Measurements from ENCODE around the gene TLCD3B. TPM values are rescaled to one million over a fixed set of nuclear protein-coding genes. Genes with fewer than 3 reads are reported as not detected.

The TLCD3B gene
- polyA plus RNA-seq, 1 donor from 2014 or later: 18.9 TPM

- Histone ChIP-seq H3K27ac (ENCODE audit: low read length) (no peak overlapping the region), H3K79me2 (replicated peaks; ENCODE audit: insufficient read depth, low read length) (peaks cover 7% of the 10 kb centered on the region), H3K4me3 (ENCODE audit: low read length) (no peak overlapping the region), H3F3A (ENCODE audit: insufficient read depth, low read length, poor library complexity, severe bottlenecking) (no peaks in the 10 kb centered on the region), H3K9ac (ENCODE audit: low read length) (no peak overlapping the region), H3K27me3 (ENCODE audit: insufficient read depth, low read depth, low read length) (no peaks in the 10 kb centered on the region), H4K20me1 (ENCODE audit: insufficient read depth) (no peaks in the 10 kb centered on the region), H3K9me2 (ENCODE audit: insufficient read depth, low read length) (no peaks in the 10 kb centered on the region), H3K4me2 (ENCODE audit: low read length) (no peak overlapping the region), H3K9me3 (ENCODE audit: low read length) (no peaks in the 10 kb centered on the region), H3K36me3 (ENCODE audit: insufficient read depth, low read length) (no peaks in the 10 kb centered on the region), H2AFZ (ENCODE audit: low read depth, low read length) (no peak overlapping the region)
- TF ChIP-seq SMC3 (conservative IDR thresholded peaks at IDR 0.05; ENCODE audit: poor library complexity) (no peak), EP300 (conservative IDR thresholded peaks at IDR 0.05; ENCODE audit: poor library complexity, severe bottlenecking) (no peak), RAD21 (conservative IDR thresholded peaks at IDR 0.05) (no peak), EZH2 (IDR thresholded peaks at IDR 0.05; ENCODE audit: borderline replicate concordance, insufficient read depth, low read length, poor library complexity, severe bottlenecking) (no peak)
These were observed 30.1 kb downstream of the TLCD3B start for GRCh38 chr16:30000735-30001631.

- Histone ChIP-seq H3K79me2 (replicated peaks; ENCODE audit: insufficient read depth, low read length) (peaks cover 7% of the 10 kb centered on the region), H3K4me3 (ENCODE audit: low read length) (no peak overlapping the region), H3K27ac (ENCODE audit: low read length) (no peak overlapping the region), H3K9ac (ENCODE audit: low read length) (no peak overlapping the region), H3K27me3 (ENCODE audit: insufficient read depth, low read depth, low read length) (no peaks in the 10 kb centered on the region), H3K9me3 (ENCODE audit: low read length) (no peaks in the 10 kb centered on the region), H3K36me3 (ENCODE audit: insufficient read depth, low read length) (no peaks in the 10 kb centered on the region), H4K20me1 (ENCODE audit: insufficient read depth) (no peaks in the 10 kb centered on the region), H3K4me2 (ENCODE audit: low read length) (no peak overlapping the region), H3F3A (ENCODE audit: insufficient read depth, low read length, poor library complexity, severe bottlenecking) (no peaks in the 10 kb centered on the region), H2AFZ (ENCODE audit: low read depth, low read length) (no peak overlapping the region), H3K9me2 (ENCODE audit: insufficient read depth, low read length) (no peaks in the 10 kb centered on the region)
- no peak for TF ChIP-seq RAD21 (conservative IDR thresholded peaks at IDR 0.05)
- no peak for TF ChIP-seq EZH2 (IDR thresholded peaks at IDR 0.05; ENCODE audit: borderline replicate concordance, insufficient read depth, low read length, poor library complexity, severe bottlenecking)
- no peak for TF ChIP-seq REST (IDR thresholded peaks at IDR 0.05; ENCODE audit: borderline replicate concordance)
- no peak for TF ChIP-seq TAF1 (IDR thresholded peaks at IDR 0.05; ENCODE audit: low read depth)
- TF ChIP-seq POLR2AphosphoS5 (IDR thresholded peaks at IDR 0.05): no peak
- TF ChIP-seq EP300 (conservative IDR thresholded peaks at IDR 0.05; ENCODE audit: poor library complexity, severe bottlenecking): no peak
- no peak for TF ChIP-seq CTCF (IDR thresholded peaks at IDR 0.05; ENCODE audit: poor library complexity, severe bottlenecking)
These were observed 31.5 kb downstream of the TLCD3B start for GRCh38 chr16:29999605-30000004.

Measured in neural cell (in vitro differentiated cells).